GM19463 (cell line): ENCODE results near the gene KRTAP5-2.

Experiments
- ATAC-seq: cut with Tn5 transposase; IDR thresholded peaks from one replicate; pipeline ENCODE4 v1.9.1; 2021; ENCODE audit warnings: mild to moderate bottlenecking, moderate library complexity; ENCODE audit not compliant: unreplicated experiment

Gene KRTAP5-2

DNA sequence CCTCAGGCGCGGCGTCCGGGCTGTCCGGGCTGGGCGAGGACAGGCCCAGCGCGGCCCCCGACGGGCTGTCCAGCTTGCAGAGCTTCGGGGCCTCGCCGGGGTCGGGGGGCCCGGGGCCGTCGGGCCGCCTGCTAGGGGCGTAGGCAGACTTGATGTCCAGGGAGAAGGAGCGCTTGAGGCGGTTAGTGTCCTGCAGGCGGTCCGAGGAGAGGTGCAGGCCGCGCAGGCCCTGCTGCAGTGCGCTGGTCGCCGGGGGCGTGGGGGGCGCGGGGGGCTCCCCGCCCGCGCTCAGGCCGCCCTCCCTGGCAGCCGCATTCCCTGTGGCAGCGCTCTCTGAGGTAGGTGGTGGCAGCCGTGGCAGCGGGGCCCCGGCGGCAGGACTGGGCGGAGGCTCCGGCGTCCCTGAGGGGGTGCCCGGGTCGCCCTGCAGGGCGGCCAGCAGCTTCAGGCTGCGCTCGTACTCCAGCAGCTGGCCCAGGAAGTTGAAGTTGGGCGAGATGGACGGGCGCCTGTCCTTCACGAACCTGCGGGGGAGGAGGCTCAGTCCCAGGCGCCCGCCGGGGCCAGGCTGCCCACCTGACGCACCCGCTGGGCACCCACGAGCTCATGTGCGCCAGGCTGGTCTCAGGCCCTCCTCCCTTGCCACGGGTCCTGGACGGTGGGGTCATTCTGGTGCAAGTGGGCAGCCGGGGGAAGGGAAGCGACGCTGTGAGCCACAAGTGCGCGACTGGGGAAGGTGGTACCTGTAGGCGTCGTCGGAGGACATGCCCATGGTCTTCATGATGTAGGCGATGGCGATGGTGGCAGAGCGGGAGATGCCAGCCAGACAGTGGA lies 40.8 kb downstream of the KRTAP5-2 start:
- ATAC-seq = no peak

DNA sequence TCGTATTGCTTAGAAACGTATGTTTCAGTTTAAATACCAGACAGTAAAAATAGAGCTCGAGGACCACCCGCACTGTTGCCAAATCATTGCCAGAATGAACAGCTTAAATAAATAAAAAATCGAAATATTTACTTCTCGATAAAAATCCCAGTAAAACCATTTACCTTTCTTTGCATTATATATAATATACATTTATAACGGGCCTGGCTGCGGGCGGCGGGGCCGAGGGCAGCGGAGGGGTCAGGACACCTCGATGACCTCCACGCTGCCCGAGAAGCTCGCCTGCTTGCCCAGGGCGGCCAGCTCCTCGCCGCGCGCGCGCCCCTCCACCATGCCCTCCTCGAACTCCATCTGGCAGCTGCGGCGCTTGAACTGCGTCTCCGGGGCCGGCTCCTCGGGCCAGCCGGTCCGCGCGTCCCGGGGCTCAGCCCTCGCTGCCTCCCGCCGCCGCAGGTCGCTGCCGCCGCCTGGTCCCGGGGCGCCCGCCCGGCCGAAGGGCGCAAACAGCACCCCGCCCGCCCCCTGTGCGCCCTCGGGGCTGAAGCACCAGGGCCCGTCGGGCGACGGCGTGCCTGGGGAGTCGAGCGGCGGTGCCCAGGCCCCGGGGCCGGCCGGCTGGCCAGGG lies 41.7 kb downstream of the KRTAP5-2 start:
- ATAC-seq = no peak

DNA sequence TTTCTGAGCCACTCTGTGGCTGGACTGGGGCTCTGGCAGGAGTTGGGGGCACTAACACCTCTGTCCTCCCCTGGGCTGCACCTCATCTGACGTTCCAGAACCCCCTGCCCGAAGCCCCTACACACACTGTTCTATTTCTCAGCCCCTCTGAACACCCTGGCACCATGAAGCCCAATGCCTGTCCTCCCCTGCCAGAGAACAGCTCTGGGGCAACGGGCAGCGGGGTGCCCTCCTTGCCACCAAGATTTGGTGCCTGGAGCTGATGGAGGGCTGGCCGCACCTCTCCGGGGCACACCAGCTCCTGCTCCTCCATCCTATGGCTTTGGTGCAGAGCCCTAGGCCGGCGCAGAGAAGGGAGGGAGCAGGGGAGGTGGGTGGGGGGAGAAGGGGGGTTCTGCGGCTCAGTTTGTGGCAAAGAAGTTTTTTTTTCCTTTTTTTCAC lies 42.4 kb downstream of the KRTAP5-2 start:
- no peak for ATAC-seq

DNA sequence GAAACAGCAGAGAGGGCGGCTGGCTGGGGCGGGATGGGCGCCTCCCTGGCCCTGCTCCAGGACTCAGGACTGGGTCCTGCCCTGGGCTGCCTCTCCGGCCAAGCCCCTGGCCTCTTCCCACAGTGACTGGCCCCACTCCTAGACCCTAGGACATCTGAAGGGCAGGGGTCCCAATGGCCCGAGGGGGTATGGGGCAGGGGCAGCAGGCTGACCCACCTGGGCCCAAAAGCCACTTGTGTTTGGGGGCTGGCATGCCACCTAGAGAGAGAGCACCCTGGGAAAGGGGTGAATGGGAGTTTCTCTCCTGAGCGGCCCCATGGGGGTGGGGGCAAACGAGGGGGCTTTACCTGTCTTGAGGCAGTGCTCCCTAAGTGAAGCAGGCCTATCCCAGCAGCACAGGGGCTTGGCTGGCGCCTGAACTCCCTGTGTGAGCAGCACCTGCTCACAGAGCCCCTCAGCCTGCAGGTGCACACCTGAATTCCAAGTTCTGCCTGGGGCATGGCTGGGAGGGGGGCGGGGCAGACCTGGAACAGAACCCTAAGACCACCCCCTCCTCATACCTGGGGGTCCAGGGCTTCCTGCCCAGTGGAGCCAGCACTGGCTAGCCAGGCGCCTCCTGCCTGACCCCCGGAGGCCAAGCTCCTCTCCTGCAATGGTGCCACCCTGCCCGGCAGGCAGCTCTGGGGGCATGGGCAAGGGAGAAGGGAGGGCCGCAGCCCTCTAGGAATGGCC lies 42.9 kb downstream of the KRTAP5-2 start:
- no peak for ATAC-seq

DNA sequence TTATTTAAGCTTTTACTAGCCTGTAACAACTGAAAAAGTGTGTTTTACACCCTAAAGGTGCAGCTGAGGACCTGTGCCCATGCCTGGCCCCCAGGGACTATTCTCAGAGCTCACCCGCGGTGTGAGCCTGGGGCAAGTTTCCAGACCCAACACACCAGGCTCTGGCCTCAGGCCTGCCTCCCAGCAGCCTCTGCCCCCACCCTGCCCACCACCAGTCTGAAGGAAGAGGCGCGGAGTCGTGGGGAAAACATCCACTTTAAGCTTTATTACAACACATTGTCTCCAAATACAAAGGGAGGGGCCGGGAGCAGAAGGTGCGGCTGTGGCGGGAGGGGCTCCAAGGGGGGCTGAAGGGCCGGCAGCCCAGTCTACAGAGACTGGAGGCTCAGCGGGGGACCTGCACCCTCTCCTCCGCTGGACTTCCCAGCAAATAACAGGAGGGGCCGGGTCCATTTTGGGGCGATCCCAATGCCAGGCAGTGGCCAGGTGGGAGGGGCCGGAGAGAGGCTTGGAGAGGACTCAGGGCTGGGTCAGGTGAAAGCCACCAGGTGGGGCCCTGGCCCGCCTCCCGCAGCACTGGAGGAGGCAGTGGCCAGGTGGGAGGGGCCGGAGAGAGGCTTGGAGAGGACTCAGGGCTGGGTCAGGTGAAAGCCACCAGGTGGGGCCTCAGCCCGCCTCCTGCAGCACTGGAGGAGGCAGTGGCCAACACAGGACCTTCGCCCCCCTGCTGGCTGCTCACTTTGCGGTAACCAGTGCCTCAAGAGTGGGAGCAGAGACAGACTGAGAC lies 44.1 kb downstream of the KRTAP5-2 start:
- ATAC-seq = no peak

DNA sequence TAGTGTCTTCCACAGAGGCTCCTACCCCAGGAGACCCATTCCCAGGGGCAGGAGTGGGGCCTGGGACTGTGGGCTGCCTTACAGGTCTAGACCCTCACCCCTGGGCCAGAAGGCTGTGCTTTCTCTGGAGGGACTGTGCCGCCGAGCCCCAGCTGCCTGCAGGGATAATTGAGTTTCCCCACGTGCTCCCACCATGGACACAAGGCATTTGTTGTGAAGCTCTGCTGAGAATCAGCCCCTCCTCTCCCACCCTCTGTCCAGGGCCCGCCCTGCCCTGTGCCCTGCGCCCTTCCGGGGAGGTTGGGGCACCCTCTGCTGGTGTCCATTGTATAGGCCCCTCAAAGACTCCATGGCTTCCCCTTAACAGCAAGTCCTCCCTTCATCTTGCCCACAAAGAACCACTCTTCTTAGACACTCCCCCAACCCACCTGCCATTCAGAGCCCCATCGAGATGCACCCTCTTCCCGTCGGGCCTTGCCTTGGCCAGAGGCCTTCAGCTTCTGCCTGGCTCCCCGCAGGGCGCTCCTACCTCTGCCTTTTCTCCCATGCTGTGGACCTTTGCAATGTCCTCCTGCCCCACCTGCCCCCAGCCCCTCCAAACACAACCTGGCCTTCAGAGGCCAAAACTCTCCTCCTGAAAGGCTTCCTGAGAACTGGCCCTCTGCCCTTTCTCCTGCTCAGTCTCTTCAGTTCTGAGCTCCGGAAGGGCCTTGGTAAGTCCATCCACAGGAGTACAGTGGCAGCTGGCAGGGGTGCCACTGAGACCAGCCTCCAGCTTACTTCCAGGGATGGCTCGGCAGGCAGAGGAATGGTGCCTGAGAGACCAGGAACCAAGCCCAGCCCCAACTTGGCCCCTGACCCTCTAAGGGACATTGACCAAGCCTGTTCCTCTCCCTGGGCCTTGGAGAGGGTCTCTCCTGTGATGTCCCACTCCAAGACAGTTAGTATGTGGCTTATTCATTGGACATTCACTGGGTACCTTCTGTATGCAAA lies 48.5 kb downstream of the KRTAP5-2 start:
- no peak for ATAC-seq

DNA sequence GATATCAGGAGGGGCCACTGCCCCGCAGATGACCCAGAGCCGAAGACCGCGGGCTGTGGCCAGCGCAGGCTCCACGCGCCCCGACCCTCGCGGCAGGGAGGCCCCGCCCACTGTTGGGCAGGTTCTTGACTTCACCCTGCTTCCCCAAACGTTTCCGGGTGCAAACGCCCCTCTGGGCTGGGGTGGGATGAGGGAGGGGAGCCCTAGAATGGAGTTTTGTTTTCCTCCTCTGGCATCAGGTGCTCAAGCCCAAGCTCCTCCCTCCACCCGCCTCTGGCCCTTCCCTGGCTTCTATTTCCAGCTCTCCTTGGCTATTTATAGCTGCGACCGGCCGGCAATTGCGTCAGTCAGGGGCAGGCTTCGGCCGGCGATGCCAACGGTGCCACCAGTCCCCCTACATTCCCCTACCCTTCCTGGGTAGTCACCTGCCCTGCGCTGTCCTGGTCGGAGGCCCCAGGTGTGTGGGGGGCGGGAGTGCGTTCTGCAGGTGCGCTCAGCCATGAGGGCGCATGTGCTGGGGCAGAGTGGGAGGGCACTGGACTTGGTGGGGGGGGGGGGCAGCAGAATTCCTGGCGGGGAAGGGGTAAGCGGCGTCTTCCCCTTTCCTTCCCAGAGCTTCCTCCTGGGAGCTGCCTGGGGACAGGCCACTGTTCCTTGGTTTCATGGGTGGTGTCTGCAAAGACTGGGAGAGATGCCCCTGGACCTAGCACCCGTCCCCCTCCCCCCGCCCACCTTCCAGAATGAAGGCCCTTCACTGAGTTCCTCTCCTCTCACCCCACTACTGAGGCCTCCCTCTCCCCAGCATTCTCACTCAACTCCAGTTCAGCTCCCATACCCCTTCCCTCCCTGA lies 49.6 kb downstream of the KRTAP5-2 start:
- no peak for ATAC-seq

DNA sequence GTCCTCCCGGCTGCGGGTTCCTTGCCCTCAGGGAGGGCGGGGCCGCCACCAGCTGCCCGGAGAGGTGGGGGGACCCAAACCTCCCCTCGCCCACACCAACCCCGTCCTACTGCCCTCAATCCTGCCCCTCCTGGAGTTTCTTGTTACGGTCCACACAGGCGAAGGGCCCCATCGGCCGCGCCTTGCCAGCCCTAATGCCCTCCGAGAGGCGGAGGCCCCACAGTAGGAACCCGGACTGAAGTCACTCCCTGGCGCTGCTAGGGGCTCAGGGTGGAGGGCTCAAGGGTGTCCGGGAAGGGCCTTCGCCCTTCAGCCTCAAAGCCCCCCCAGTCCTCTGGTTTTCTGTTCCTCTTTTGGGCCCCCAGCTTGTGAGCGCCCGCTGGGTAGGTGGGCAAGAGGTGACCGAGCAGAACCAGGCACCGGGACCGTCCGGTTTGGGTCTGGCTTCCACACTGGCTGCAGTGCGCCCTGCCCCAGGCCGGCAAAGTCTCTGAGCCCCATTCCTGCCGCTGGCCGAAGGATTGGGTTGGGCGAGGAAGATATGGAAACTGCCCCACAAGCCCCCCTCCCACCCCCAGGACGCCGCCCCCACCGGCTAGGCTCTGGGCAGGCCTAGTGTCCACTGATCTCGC lies 50.5 kb downstream of the KRTAP5-2 start:
- no peak for ATAC-seq
